ENCODE results near the gene COQ5.
A peak's percentile ranks its signal among the peaks of the same experiment; 100 is the strongest.

The COQ5 gene

DNA sequence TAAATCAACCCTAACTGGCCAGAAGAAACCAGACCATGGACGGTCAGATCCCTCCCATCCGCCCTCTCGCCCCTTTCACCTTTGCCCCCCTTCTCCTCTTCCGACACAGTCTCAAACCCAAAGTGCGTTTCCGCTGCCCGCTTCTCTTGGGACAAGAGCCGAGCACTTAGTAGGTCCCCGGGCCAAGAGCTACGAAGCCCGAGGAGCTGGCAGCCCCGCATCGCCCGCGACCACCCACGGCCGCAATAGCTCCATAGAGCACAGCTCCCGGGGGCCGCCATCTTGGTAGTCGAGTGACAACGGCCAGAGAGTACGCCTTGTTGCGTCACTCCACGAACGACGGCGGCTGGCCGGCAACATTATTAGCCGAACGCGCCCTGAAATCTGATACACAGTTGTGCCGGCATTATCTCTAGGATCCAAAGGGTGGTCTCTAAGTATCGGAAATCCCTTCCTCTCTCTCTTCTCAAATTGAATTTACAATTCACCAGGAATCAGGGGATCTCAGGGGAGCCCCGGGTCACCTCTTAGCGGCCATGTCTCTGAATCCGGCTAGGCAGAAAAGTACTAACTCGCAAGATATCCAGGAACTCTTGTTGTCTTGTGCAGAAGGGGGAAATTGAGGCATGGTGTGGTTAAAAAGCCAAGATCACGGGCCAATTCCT, at the start of gene COQ5:
Gene COQ5 (minus strand): TSS at position 298 of the 665 bp plus-strand sequence. CDS start 17 bp downstream, at position 281.
- intact Hi-C loops (cut with DNase I), result loop anchor here (2.0 kb wide), 1 partner anchor 32 kb away; the partner anchor contains the start of gene DYNLL1
- DNase-seq, result peak; percentile 89 to 99 (median 94)

GRCh38 chr12:120574106-120574505, 45.1 kb upstream of the COQ5 start:
- DNase-seq, result no peak
- intact Hi-C loops (cut with DNase I), result no loop called here

DNA sequence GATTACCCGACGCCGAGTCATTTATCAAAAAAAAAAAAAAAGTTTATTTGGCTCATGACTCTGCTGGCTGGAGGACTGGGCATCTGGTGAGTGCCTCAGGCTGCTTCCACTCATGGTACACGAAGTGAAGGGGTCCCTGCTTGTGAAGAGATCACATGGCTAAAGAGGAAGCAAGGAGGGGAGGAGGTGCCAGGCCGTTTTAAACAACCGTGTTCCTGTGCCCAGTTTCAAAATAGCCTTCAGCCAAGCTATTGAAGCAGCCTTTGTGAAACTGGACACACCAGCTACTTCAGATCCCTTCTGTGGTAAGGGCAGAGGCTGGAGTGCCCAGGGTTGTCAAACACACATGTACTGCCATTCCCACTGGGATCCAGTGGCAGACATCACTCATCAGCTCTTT, 44.6 kb upstream of the COQ5 start:
- intact Hi-C loops (cut with DNase I), result no loop called here
- DNase-seq, result peak in 1 of 10 donors; percentile 35

GRCh38 chr12:120571299-120571698, 42.3 kb upstream of the COQ5 start:
- DNase-seq, result no peak
- intact Hi-C loops (cut with DNase I), result no loop called here

DNA sequence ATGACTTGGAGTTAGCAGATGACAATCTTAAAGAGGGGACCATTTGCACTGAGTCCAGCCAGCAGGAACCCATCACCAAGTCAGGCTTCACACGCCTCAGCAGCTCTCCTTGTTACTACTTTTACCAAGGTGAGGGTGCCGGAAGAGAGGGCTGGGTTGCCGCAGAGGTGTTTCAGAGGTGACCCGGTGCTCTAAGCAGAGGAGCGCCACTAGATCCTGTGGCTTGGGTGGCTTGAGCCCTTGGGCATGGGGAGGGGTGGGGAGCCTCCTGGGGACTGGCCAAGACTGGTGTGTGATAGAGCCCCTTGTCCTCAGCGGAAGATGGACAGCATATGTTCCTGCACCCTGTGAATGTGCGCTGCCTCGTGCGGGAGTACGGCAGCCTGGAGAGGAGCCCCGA, 34.5 kb upstream of the COQ5 start:
- DNase-seq, result peak in 1 of 10 donors; percentile 43
- intact Hi-C loops (cut with DNase I), result no loop called here

- DNase-seq, result no peak
- intact Hi-C loops (cut with DNase I), result no loop called here
These were observed 33.9 kb upstream of the COQ5 start for GRCh38 chr12:120562906-120563305.

DNA sequence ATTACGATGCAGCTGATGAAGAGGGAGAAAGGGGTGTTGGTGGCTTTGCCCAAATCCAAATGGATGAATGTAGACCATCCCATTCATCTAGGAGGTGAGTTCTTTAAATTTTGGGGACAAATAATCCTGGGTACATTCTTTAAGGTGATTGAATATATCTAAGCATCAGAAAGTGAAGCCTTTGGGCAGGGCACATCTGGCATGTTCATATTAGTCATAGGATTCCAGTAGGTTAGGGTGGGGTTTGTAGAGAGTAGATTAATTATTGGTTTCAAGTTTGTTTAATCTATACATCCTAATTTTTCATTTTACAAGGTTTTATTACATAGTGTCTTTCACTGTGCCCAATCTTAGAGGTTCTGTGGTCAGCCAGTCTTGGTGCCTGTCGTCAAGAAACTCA, 28.6 kb upstream of the COQ5 start:
- no peak for DNase-seq
- intact Hi-C loops (cut with DNase I), result no loop called here

DNA sequence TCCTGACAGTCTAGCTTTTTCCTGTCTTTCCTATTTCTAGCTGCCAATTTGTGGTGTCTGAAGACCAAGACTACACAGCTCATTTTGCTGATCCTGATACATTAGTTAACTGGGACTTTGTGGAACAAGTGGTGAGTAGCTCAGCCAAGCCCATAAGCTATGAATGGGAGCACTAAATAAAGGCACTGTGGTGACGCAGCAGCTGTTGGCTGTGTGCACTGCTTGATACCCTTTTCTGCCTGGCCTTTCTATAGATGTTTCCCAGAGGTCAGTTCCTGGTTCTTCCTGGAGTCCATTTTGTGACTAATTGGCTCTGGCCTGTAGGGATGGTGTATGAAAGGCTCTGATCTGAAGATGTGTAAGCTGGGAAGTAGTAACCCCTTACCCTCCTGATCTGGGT, 25.7 kb upstream of the COQ5 start:
- DNase-seq, result no peak
- intact Hi-C loops (cut with DNase I), result no loop called here

GRCh38 chr12:120546050-120546386, 17.1 kb upstream of the COQ5 start:
- intact Hi-C loops (cut with DNase I), result no loop called here
- no peak for DNase-seq

DNA sequence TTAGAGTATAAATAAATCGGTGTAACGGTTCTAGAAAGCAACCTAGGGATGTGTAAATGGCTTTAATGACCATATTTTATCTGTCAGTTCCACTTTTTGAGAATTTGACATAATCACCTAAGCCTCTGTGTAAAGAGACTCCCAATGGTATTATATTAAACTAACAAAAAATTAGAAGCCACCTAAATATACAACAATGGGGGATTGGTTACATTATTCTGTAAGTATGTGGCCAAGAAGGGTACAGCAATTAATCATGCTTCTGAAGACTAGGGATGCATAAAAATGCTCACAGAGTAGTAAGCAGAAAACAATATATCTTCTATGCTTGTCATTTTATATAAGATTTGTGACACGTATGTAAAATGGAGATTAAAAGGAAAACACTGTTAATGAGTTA, 15.7 kb upstream of the COQ5 start:
- intact Hi-C loops (cut with DNase I), result no loop called here
- no peak for DNase-seq

DNA sequence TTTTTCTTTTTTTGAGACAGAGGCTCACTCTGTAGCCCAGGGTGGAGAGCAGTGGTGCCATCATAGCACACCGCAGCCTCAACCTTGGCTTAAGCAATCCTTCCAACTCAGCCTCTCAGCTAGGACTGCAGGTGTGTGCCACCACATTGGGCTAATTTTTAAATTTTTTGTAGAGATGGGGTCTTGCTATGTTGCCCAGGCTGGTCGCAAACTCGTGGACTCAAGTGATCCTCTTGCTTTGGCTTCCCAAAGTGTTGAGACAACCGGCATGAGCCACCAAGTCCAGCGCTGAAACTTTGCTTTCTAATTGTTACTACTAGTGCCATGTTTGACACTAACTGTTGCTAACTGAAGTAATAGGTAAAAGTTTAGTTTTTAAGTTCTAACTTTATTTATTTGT, 13.2 kb upstream of the COQ5 start:
- intact Hi-C loops (cut with DNase I), result no loop called here
- no peak for DNase-seq

GRCh38 chr12:120540445-120540844, 11.5 kb upstream of the COQ5 start:
- intact Hi-C loops (cut with DNase I), result no loop called here

DNA sequence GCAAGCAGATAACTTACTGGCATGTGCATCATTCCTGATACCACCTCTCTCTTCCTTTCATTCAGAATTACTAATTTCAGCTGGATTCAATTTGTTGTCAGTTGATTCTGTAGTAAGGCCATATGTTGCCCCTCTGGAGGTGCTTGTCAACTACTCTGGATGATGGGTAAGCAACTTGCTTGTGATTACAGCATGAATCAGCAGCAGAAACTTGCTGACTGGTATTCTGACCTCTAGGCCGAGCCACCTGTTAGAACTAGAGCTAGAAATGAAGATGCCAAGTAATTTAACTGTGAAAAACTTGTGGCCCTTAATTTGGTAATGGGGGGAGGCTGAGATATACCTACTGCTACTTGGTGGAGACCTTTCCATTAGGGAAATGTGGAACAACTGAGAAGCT, 10.3 kb upstream of the COQ5 start:
- intact Hi-C loops (cut with DNase I), result loop anchor here (10.0 kb wide), 1 partner anchor 65 kb away; no protein-coding TSS in a partner anchor
- DNase-seq, result no peak

More at GRCh38 chr12:120540445-120540844, 11.5 kb upstream of the COQ5 start:
- DNase-seq, result no peak

GRCh38 chr12:120538281-120539156, 9.6 kb upstream of the COQ5 start:
- peak in 1 of 10 donors; percentile 46 for DNase-seq
- intact Hi-C loops (cut with DNase I), result loop anchor here (10.0 kb wide), 1 partner anchor 64 kb away; no protein-coding TSS in a partner anchor

- intact Hi-C loops (cut with DNase I), result loop anchor here (10.0 kb wide), 1 partner anchor 63 kb away; no protein-coding TSS in a partner anchor
- no peak for DNase-seq
These were observed 8.9 kb upstream of the COQ5 start for GRCh38 chr12:120537856-120538220.

GRCh38 chr12:120536064-120536791, 7.3 kb upstream of the COQ5 start:
- intact Hi-C loops (cut with DNase I), result loop anchor here (10.0 kb wide), 1 partner anchor 61 kb away; no protein-coding TSS in a partner anchor
- DNase-seq, result peak in 1 of 10 donors; percentile 48

DNA sequence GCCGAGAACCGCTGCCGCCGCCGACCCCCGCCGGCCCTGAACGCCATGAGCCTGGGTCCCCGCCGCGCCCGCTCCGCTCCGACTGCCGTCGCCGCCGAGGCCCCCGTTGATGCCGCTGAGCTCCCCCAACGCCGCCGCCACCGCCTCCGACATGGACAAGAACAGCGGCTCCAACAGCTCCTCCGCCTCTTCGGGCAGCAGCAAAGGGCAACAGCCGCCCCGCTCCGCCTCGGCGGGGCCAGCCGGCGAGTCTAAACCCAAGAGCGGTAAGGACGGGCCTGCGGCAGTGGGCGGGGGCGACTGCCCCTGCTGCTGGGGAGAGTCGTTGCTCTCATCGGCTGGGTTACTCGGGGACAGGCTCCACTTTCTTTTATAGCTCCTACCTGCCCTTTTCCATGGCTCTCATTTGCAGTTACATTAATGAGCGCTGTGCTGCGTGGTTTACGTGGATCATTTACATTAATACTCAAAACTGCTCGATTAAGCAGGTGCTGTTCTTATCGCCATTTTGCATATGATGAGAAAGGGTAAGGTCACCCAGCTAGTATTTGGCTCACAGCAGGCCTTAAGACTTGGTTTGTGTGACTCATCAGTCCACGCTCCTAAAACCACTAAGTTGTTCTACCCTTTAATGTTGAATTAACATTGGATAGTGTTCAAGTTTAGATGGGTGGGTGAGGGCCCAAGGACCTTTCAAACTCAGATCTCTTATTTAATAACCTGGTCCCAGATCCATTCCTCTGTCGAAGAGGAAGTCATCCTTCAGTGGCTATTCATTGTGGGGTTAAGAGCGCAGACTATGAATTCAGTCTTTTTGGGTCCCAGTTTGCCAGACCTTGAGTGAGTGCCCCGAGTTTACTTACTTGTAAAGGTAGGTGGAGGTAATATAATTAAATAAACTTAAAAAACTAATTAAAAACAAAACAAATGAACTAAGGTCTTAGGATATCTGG, 6.0 kb upstream of the COQ5 start:
- DNase-seq, result peak in 8 of 10 donors; percentile 20 to 88 (median 26)
- intact Hi-C loops (cut with DNase I), result loop anchor here (10.0 kb wide), 1 partner anchor 60 kb away; no protein-coding TSS in a partner anchor

GRCh38 chr12:120534203-120534702, 5.3 kb upstream of the COQ5 start, which contains the start of gene RNF10:
RNF10 (plus strand) TSS chr12:120534356; CDS start chr12:120534812, 456 bp downstream.
- peak; percentile 60 to 96 (median 74) for DNase-seq
- intact Hi-C loops (cut with DNase I), result loop anchor here (10.0 kb wide), 1 partner anchor 59 kb away; no protein-coding TSS in a partner anchor

- no peak for DNase-seq
- intact Hi-C loops (cut with DNase I), result loop anchor here (10.0 kb wide), 1 partner anchor 58 kb away; no protein-coding TSS in a partner anchor
These were observed 3.8 kb upstream of the COQ5 start for GRCh38 chr12:120532701-120533238.

Measured in posterior cingulate gyrus (tissue), 11 donors.